ENCODE data around the gene STIM1. TPM values are rescaled to one million over a fixed set of nuclear protein-coding genes. Genes with fewer than 3 reads are reported as not detected.

The STIM1 gene
- total RNA-seq, 2 experiments from 2014 or later: 98.8 to 101 TPM

GRCh38 chr11:3823303-3823702 is 32.2 kb upstream of the STIM1 start:
- no peaks in the 10 kb centered on the region for H3K9me3 Mint-ChIP-seq
- peaks cover 8% of the 10 kb centered on the region for H3K36me3 Mint-ChIP-seq
- no peak overlapping the region for H3K4me3 Mint-ChIP-seq
- POLR2A ChIA-PET: interaction anchor here (1.0 to 3.3 kb wide), 2 partner anchors 9 to 17 kb away, joined by 3 to 26 read pairs; partner anchors contain the start of gene RHOG
- peaks cover 37% of the 10 kb centered on the region for H3K4me1 Mint-ChIP-seq
- DNase-seq (no peak), ATAC-seq (ENCODE audit: low read depth) (no peak)
- no peak overlapping the region for H3K27ac Mint-ChIP-seq
- no peaks in the 10 kb centered on the region for H3K27me3 Mint-ChIP-seq

GRCh38 chr11:3823762-3824506 is 31.5 kb upstream of the STIM1 start:
- Mint-ChIP-seq H3K27ac (peak overlapping the region; percentile 66), H3K4me3 (no peak overlapping the region), H3K4me1 (peaks cover 37% of the 10 kb centered on the region), H3K36me3 (peaks cover 8% of the 10 kb centered on the region), H3K9me3 (no peaks in the 10 kb centered on the region), H3K27me3 (no peaks in the 10 kb centered on the region)
- DNase-seq (no peak), ATAC-seq (ENCODE audit: low read depth) (no peak)
- POLR2A ChIA-PET: interaction anchor here (1.0 to 3.3 kb wide), 3 partner anchors 8 to 17 kb away, joined by 3 to 26 read pairs (median 13); partner anchors contain the start of gene RHOG

GRCh38 chr11:3824714-3825472 is 30.6 kb upstream of the STIM1 start:
- Mint-ChIP-seq H3K4me1 (peaks cover 37% of the 10 kb centered on the region), H3K36me3 (peaks cover 8% of the 10 kb centered on the region), H3K4me3 (no peak overlapping the region), H3K9me3 (no peaks in the 10 kb centered on the region), H3K27me3 (no peaks in the 10 kb centered on the region), H3K27ac (peak overlapping the region; percentile 60)
- peak; percentile 90 for ATAC-seq (ENCODE audit: low read depth)
- POLR2A ChIA-PET: interaction anchor here (0.5 to 3.3 kb wide), 5 partner anchors 11 to 76 kb away, joined by 4 to 26 read pairs (median 8); partner anchors contain the start of genes RHOG and STIM1
- peak; percentile 82 for DNase-seq

- H3K27me3 Mint-ChIP-seq: no peaks in the 10 kb centered on the region
- POLR2A ChIA-PET: interaction anchor here (0.5 to 3.3 kb wide), 5 partner anchors 11 to 76 kb away, joined by 4 to 26 read pairs (median 8); partner anchors contain the start of genes RHOG and STIM1
- peak overlapping the region; percentile 60 for H3K27ac Mint-ChIP-seq
- H3K4me3 Mint-ChIP-seq: no peak overlapping the region
- ATAC-seq (ENCODE audit: low read depth) (peak; percentile 12), DNase-seq (no peak)
- peaks cover 8% of the 10 kb centered on the region for H3K36me3 Mint-ChIP-seq
- H3K4me1 Mint-ChIP-seq: peaks cover 41% of the 10 kb centered on the region
- H3K9me3 Mint-ChIP-seq: no peaks in the 10 kb centered on the region
These were observed 29.9 kb upstream of the STIM1 start for GRCh38 chr11:3825473-3826154.

- Mint-ChIP-seq H3K36me3 (peaks cover 19% of the 10 kb centered on the region), H3K27ac (no peak overlapping the region), H3K9me3 (no peaks in the 10 kb centered on the region), H3K4me3 (no peak overlapping the region), H3K4me1 (peaks cover 53% of the 10 kb centered on the region), H3K27me3 (no peaks in the 10 kb centered on the region)
- POLR2A ChIA-PET: interaction anchor here (1.9 kb wide), 1 partner anchor 28 kb away, joined by 8 read pairs; the partner anchor contains the start of gene STIM1
- DNase-seq (no peak), ATAC-seq (ENCODE audit: low read depth) (no peak)
These were observed 28.7 kb upstream of the STIM1 start for GRCh38 chr11:3826721-3827120.

- H3K9me3 Mint-ChIP-seq: no peaks in the 10 kb centered on the region
- ATAC-seq (ENCODE audit: low read depth) (no peak), DNase-seq (no peak)
- H3K27me3 Mint-ChIP-seq: no peaks in the 10 kb centered on the region
- no peak overlapping the region for H3K4me3 Mint-ChIP-seq
- peaks cover 20% of the 10 kb centered on the region for H3K36me3 Mint-ChIP-seq
- H3K27ac Mint-ChIP-seq: no peak overlapping the region
- POLR2A ChIA-PET: interaction anchor here (1.8 kb wide), 1 partner anchor 14 kb away, joined by 4 read pairs; the partner anchor contains the start of gene RHOG
- peaks cover 57% of the 10 kb centered on the region for H3K4me1 Mint-ChIP-seq
These were observed 27.9 kb upstream of the STIM1 start for GRCh38 chr11:3827434-3828186.

GRCh38 chr11:3830088-3830487 is 25.4 kb upstream of the STIM1 start:
- ATAC-seq (ENCODE audit: low read depth): no peak
- POLR2A ChIA-PET: interaction anchor here (0.7 to 3.8 kb wide), 2 partner anchors 11 to 13 kb away, joined by 3 to 21 read pairs; partner anchors contain the start of gene RHOG
- no peak overlapping the region for H3K27ac Mint-ChIP-seq

GRCh38 chr11:3830730-3831129 is 24.7 kb upstream of the STIM1 start:
- POLR2A ChIA-PET: interaction anchor here (0.7 to 3.8 kb wide), 2 partner anchors 10 to 14 kb away, joined by 3 to 21 read pairs; partner anchors contain the start of gene RHOG
- no peaks in the 10 kb centered on the region for H3K9me3 Mint-ChIP-seq
- H3K27me3 Mint-ChIP-seq: no peaks in the 10 kb centered on the region
- peak overlapping the region; percentile 75 for H3K27ac Mint-ChIP-seq
- H3K4me1 Mint-ChIP-seq: peaks cover 65% of the 10 kb centered on the region
- H3K36me3 Mint-ChIP-seq: peaks cover 43% of the 10 kb centered on the region
- no peak overlapping the region for H3K4me3 Mint-ChIP-seq
- ATAC-seq (ENCODE audit: low read depth) (no peak), DNase-seq (no peak)

More at GRCh38 chr11:3830088-3830487, 25.4 kb upstream of the STIM1 start:
- peaks cover 37% of the 10 kb centered on the region for H3K36me3 Mint-ChIP-seq
- DNase-seq: no peak
- no peak overlapping the region for H3K4me3 Mint-ChIP-seq
- peaks cover 65% of the 10 kb centered on the region for H3K4me1 Mint-ChIP-seq
- H3K27me3 Mint-ChIP-seq: no peaks in the 10 kb centered on the region
- no peaks in the 10 kb centered on the region for H3K9me3 Mint-ChIP-seq

- H3K36me3 Mint-ChIP-seq: peaks cover 42% of the 10 kb centered on the region
- H3K9me3 Mint-ChIP-seq: no peaks in the 10 kb centered on the region
- H3K27me3 Mint-ChIP-seq: no peaks in the 10 kb centered on the region
- ATAC-seq (ENCODE audit: low read depth) (no peak), DNase-seq (no peak)
- H3K4me3 Mint-ChIP-seq: peak overlapping the region; percentile 31
- peak overlapping the region; percentile 75 for H3K27ac Mint-ChIP-seq
- POLR2A ChIA-PET: interaction anchor here (0.6 to 3.8 kb wide), 4 partner anchors 8 to 23 kb away, joined by 3 to 21 read pairs (median 4); partner anchors contain the start of gene RHOG
- peaks cover 66% of the 10 kb centered on the region for H3K4me1 Mint-ChIP-seq
These were observed 23.9 kb upstream of the STIM1 start for GRCh38 chr11:3831378-3832239.

GRCh38 chr11:3832816-3833215 is 22.6 kb upstream of the STIM1 start:
- H3K4me3 Mint-ChIP-seq: no peak overlapping the region

GRCh38 chr11:3833449-3833848 is 22.0 kb upstream of the STIM1 start:
- H3K27ac Mint-ChIP-seq: peak overlapping the region; percentile 88
- POLR2A ChIA-PET: interaction anchor here (0.9 to 3.8 kb wide), 3 partner anchors 7 to 155 kb away, joined by 3 to 21 read pairs (median 3); partner anchors contain the start of gene RHOG

More at GRCh38 chr11:3832816-3833215, 22.6 kb upstream of the STIM1 start:
- Mint-ChIP-seq H3K27ac (peak overlapping the region; percentile 42), H3K4me1 (peaks cover 70% of the 10 kb centered on the region), H3K9me3 (no peaks in the 10 kb centered on the region), H3K27me3 (no peaks in the 10 kb centered on the region), H3K36me3 (peaks cover 42% of the 10 kb centered on the region)
- POLR2A ChIA-PET: interaction anchor here (0.5 to 3.8 kb wide), 5 partner anchors 8 to 155 kb away, joined by 3 to 21 read pairs (median 3); partner anchors contain the start of gene RHOG
- DNase-seq: no peak
- no peak for ATAC-seq (ENCODE audit: low read depth)

More at GRCh38 chr11:3833449-3833848, 22.0 kb upstream of the STIM1 start:
- ATAC-seq (ENCODE audit: low read depth) (no peak), DNase-seq (no peak)
- Mint-ChIP-seq H3K27me3 (no peaks in the 10 kb centered on the region), H3K36me3 (peaks cover 48% of the 10 kb centered on the region), H3K4me3 (peak overlapping the region; percentile 98), H3K9me3 (no peaks in the 10 kb centered on the region), H3K4me1 (peaks cover 74% of the 10 kb centered on the region)
